ENCODE results near the gene CEP85. TPM values are rescaled to one million over a fixed set of nuclear protein-coding genes. Genes with fewer than 3 reads are reported as not detected.
"Not testable (repeated sequence)": the region's sequence is repeated elsewhere in the genome, so short reads cannot be mapped to it uniquely, and the experiment has no call there.

Gene CEP85
- total RNA-seq, 1 donor from 2014 or later: 10.5 TPM

DNA sequence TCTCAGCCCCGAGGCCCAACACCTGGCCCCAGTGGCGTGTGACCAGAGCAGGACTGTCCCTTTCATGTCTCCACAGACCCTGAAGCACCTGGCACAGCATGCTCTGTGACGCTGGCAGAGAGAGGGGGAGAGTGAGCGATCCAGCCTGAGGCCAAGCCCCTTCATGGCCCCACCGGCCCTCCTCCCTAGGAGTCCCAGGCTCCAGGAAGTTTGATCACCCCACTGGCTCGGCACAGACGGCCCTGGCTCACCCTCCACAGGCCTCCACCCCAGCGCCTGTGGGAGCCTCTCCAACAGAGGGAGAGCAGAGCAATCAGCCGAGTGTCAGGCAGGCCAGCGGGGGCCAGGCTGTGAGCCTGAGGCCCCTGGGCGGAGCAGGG lies 56.9 kb downstream of the CEP85 start:
- Mint-ChIP-seq H3K36me3 (ENCODE audit: low read depth, unreplicated experiment) (peaks cover 6% of the 10 kb centered on the region), H3K27ac (ENCODE audit: unreplicated experiment) (no peak overlapping the region), H3K4me1 (ENCODE audit: low read depth, unreplicated experiment) (peaks cover 7% of the 10 kb centered on the region), H3K9me3 (ENCODE audit: unreplicated experiment) (no peaks in the 10 kb centered on the region), H3K27me3 (ENCODE audit: low read depth, unreplicated experiment) (no peaks in the 10 kb centered on the region), H3K4me3 (ENCODE audit: unreplicated experiment) (no peak overlapping the region)
- H3K4me2 ChIP-seq (ENCODE audit: low read length): no peak overlapping the region
- no peaks in the 10 kb centered on the region for H3K79me2 ChIP-seq (ENCODE audit: insufficient read depth, low read length)
- DNase-seq (ENCODE audit: low read depth) (no peak), FAIRE-seq (no peak)
- H2AFZ ChIP-seq (ENCODE audit: low read depth, low read length): no peak overlapping the region
- no peak overlapping the region for H3K27ac ChIP-seq (ENCODE audit: low read depth, low read length)
- no peaks in the 10 kb centered on the region for H3K27me3 ChIP-seq (ENCODE audit: insufficient read depth, low read length)
- no peaks in the 10 kb centered on the region for H3K4me1 ChIP-seq (ENCODE audit: insufficient read depth, low read length)
- H3K4me3 ChIP-seq (ENCODE audit: insufficient read depth, low read depth, low read length): no peak overlapping the region
- no peaks in the 10 kb centered on the region for H3K36me3 ChIP-seq (ENCODE audit: insufficient read depth, low read length)
- no peaks in the 10 kb centered on the region for H3K9me3 ChIP-seq (ENCODE audit: insufficient read depth, low read depth, low read length)
- no peaks in the 10 kb centered on the region for H4K20me1 ChIP-seq (ENCODE audit: insufficient read depth, low read length)
- no peak overlapping the region for H3K9ac ChIP-seq (ENCODE audit: low read length)
- TF ChIP-seq, protein P1, sequence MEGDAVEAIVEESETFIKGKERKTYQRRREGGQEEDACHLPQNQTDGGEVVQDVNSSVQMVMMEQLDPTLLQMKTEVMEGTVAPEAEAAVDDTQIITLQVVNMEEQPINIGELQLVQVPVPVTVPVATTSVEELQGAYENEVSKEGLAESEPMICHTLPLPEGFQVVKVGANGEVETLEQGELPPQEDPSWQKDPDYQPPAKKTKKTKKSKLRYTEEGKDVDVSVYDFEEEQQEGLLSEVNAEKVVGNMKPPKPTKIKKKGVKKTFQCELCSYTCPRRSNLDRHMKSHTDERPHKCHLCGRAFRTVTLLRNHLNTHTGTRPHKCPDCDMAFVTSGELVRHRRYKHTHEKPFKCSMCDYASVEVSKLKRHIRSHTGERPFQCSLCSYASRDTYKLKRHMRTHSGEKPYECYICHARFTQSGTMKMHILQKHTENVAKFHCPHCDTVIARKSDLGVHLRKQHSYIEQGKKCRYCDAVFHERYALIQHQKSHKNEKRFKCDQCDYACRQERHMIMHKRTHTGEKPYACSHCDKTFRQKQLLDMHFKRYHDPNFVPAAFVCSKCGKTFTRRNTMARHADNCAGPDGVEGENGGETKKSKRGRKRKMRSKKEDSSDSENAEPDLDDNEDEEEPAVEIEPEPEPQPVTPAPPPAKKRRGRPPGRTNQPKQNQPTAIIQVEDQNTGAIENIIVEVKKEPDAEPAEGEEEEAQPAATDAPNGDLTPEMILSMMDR (IDR thresholded peaks at IDR 0.05; ENCODE audit: insufficient read depth, low read depth, low read length): no peak

DNA sequence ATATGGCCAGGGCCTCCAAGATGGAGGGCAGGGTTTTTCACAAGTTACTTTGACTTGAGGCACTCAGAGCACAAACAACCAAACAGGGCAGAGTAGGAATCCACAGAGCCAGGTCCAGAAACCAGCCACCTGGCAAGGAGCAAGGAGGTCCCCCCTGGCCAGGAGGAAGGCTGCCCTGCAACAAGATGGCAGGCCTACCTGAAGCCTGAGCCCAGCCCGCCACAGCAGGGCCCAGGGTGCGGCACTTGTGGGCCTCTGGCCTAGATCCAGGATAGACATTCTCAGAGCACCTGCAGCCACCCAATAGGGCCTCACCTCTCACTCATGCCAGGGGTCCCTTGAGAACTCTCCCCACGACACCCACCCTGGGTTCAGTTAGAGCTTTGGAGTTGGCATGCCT lies 57.4 kb downstream of the CEP85 start:
- H3K4me3 ChIP-seq (ENCODE audit: insufficient read depth, low read depth, low read length): no peak overlapping the region
- Mint-ChIP-seq H3K4me3 (ENCODE audit: unreplicated experiment) (no peak overlapping the region), H3K9me3 (ENCODE audit: unreplicated experiment) (no peaks in the 10 kb centered on the region), H3K4me1 (ENCODE audit: low read depth, unreplicated experiment) (peaks cover 7% of the 10 kb centered on the region), H3K36me3 (ENCODE audit: low read depth, unreplicated experiment) (peaks cover 11% of the 10 kb centered on the region), H3K27me3 (ENCODE audit: low read depth, unreplicated experiment) (no peaks in the 10 kb centered on the region), H3K27ac (ENCODE audit: unreplicated experiment) (no peak overlapping the region)
- no peak overlapping the region for H3K27ac ChIP-seq (ENCODE audit: low read depth, low read length)
- no peaks in the 10 kb centered on the region for H3K9me3 ChIP-seq (ENCODE audit: insufficient read depth, low read depth, low read length)
- H3K4me1 ChIP-seq (ENCODE audit: insufficient read depth, low read length): no peaks in the 10 kb centered on the region
- DNase-seq (ENCODE audit: low read depth) (no peak), FAIRE-seq (no peak)
- H3K4me2 ChIP-seq (ENCODE audit: low read length): no peak overlapping the region
- no peaks in the 10 kb centered on the region for H3K36me3 ChIP-seq (ENCODE audit: insufficient read depth, low read length)
- no peak overlapping the region for H3K9ac ChIP-seq (ENCODE audit: low read length)
- no peaks in the 10 kb centered on the region for H3K27me3 ChIP-seq (ENCODE audit: insufficient read depth, low read length)
- no peak for TF ChIP-seq EZH2 (IDR thresholded peaks at IDR 0.05; ENCODE audit: insufficient read depth, low read length)
- TF ChIP-seq, protein P1 (IDR thresholded peaks at IDR 0.05; ENCODE audit: insufficient read depth, low read depth, low read length): no peak
- no peaks in the 10 kb centered on the region for H4K20me1 ChIP-seq (ENCODE audit: insufficient read depth, low read length)
- no peak overlapping the region for H2AFZ ChIP-seq (ENCODE audit: low read depth, low read length)
- H3K79me2 ChIP-seq (ENCODE audit: insufficient read depth, low read length): no peaks in the 10 kb centered on the region

DNA sequence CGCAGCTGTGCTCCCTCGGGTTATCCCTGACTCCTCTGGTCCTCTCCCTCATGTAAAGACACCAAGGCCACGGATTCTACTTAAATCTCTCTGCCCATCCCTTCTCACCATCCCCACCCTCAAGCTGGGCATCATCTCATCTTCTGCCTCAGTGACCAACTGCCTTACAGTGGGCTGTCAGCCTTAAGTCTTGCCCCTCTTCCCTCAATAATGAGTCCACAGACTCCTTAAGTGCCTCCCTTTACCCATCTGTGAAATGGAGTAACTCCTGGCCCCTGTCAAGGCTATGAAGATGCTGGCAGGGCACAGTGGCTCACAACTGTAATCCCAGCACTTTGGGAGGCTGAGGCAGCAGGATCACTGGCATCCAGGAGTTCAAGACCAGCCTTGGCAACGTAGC lies 57.9 kb downstream of the CEP85 start:
- Histone ChIP-seq H2AFZ (ENCODE audit: low read depth, low read length) (no peak overlapping the region), H3K4me3 (ENCODE audit: insufficient read depth, low read depth, low read length) (no peak overlapping the region), H3K4me1 (ENCODE audit: insufficient read depth, low read length) (no peaks in the 10 kb centered on the region), H3K27me3 (ENCODE audit: insufficient read depth, low read length) (no peaks in the 10 kb centered on the region), H4K20me1 (ENCODE audit: insufficient read depth, low read length) (no peaks in the 10 kb centered on the region), H3K79me2 (ENCODE audit: insufficient read depth, low read length) (no peaks in the 10 kb centered on the region), H3K9me3 (ENCODE audit: insufficient read depth, low read depth, low read length) (no peaks in the 10 kb centered on the region), H3K27ac (ENCODE audit: low read depth, low read length) (no peak overlapping the region), H3K36me3 (ENCODE audit: insufficient read depth, low read length) (no peaks in the 10 kb centered on the region), H3K4me2 (ENCODE audit: low read length) (no peak overlapping the region), H3K9ac (ENCODE audit: low read length) (no peak overlapping the region)
- DNase-seq (ENCODE audit: low read depth): no peak
- Mint-ChIP-seq H3K4me1 (ENCODE audit: low read depth, unreplicated experiment) (peaks cover 7% of the 10 kb centered on the region), H3K27ac (ENCODE audit: unreplicated experiment) (no peak overlapping the region), H3K4me3 (ENCODE audit: unreplicated experiment) (no peak overlapping the region), H3K9me3 (ENCODE audit: unreplicated experiment) (no peaks in the 10 kb centered on the region), H3K36me3 (ENCODE audit: low read depth, unreplicated experiment) (peaks cover 11% of the 10 kb centered on the region), H3K27me3 (ENCODE audit: low read depth, unreplicated experiment) (no peaks in the 10 kb centered on the region)
- FAIRE-seq: no peak
- TF ChIP-seq, protein P1 (IDR thresholded peaks at IDR 0.05; ENCODE audit: insufficient read depth, low read depth, low read length): no peak
- no peak for TF ChIP-seq EZH2 (IDR thresholded peaks at IDR 0.05; ENCODE audit: insufficient read depth, low read length)

DNA sequence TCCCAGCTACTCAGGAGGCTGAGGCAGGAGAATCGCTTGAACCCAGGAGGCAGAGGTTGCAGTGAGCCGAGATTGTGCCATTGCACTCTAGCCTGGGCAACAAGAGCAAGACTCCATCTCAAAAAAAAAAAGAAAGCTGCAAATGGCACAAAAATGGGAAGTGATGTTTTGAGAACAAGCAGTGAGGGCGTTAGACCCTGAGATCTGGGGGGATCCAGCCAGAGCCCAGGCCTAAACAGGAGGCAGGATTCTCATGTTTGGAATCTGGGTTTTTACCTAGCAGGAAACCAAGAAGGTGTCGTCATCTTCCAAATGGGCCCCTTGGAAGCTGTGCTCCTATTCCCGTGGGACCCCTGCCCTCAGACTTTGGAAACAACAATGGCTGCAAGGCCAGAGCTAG lies 58.7 kb downstream of the CEP85 start:
- not testable (repeated sequence) for H3K4me2 ChIP-seq (ENCODE audit: low read length); H3K27ac ChIP-seq (ENCODE audit: low read depth, low read length); H3K9me3 ChIP-seq (ENCODE audit: insufficient read depth, low read depth, low read length); DNase-seq (ENCODE audit: low read depth); H3K9ac ChIP-seq (ENCODE audit: low read length); H3K27me3 Mint-ChIP-seq (ENCODE audit: low read depth, unreplicated experiment); H2AFZ ChIP-seq (ENCODE audit: low read depth, low read length); H4K20me1 ChIP-seq (ENCODE audit: insufficient read depth, low read length); H3K4me1 Mint-ChIP-seq (ENCODE audit: low read depth, unreplicated experiment); H3K4me3 ChIP-seq (ENCODE audit: insufficient read depth, low read depth, low read length); FAIRE-seq; H3K79me2 ChIP-seq (ENCODE audit: insufficient read depth, low read length); H3K36me3 ChIP-seq (ENCODE audit: insufficient read depth, low read length); H3K4me1 ChIP-seq (ENCODE audit: insufficient read depth, low read length); H3K27ac Mint-ChIP-seq (ENCODE audit: unreplicated experiment); H3K27me3 ChIP-seq (ENCODE audit: insufficient read depth, low read length); H3K9me3 Mint-ChIP-seq (ENCODE audit: unreplicated experiment); H3K4me3 Mint-ChIP-seq (ENCODE audit: unreplicated experiment)
- H3K36me3 Mint-ChIP-seq (ENCODE audit: low read depth, unreplicated experiment): peaks cover 11% of the 10 kb centered on the region
